ENCODE data around the gene CCNI2. TPM values are rescaled to one million over a fixed set of nuclear protein-coding genes. Genes with fewer than 3 reads are reported as not detected.

The CCNI2 gene
- total RNA-seq, 1 experiment from 2014 or later = 1.4 TPM

GRCh38 chr5:132761321-132762240, 14.4 kb downstream of the CCNI2 start (continued):
- TF ChIP-seq ZBTB33 (IDR thresholded peaks at IDR 0.05; ENCODE audit: extremely low read depth, insufficient replicate concordance, low read length) = no peak
- TF ChIP-seq POLR2AphosphoS5 (IDR thresholded peaks at IDR 0.05; ENCODE audit: low read depth, low read length) = no peak

- Histone ChIP-seq H3K27me3 (ENCODE audit: insufficient read depth, low read length) (no peaks in the 10 kb centered on the region), H3K27ac (ENCODE audit: low read depth, low read length) (no peak overlapping the region), H3K4me1 (ENCODE audit: control insufficient read depth in 1 of 2, insufficient read depth in 2 of 2, low read length in 2 of 2) (no peaks in the 10 kb centered on the region), H2AFZ (ENCODE audit: low read depth, low read length, poor library complexity, severe bottlenecking) (no peak overlapping the region), H3K9ac (ENCODE audit: low read length) (no peak overlapping the region), H4K20me1 (ENCODE audit: insufficient read depth) (no peaks in the 10 kb centered on the region), H3K9me2 (ENCODE audit: insufficient read depth) (no peaks in the 10 kb centered on the region), H3K4me3 (replicated peaks in 1 of 2; ENCODE audit: low read depth in 1 of 2, low read length in 2 of 2) (no peak overlapping the region), H3K4me2 (ENCODE audit: low read length) (no peak overlapping the region), H3K36me3 (ENCODE audit: control insufficient read depth in 1 of 2, insufficient read depth in 2 of 2, low read length in 2 of 2) (peaks cover 7 to 11% of the 10 kb centered on the region in 2 experiments; a peak in 2 of 4 replicates), H3K9me3 (ENCODE audit: control insufficient read depth in 1 of 2, insufficient read depth in 1 of 2, low read depth in 1 of 2, low read length in 2 of 2) (no peaks in the 10 kb centered on the region), H3K79me2 (ENCODE audit: insufficient read depth, low read length) (no peaks in the 10 kb centered on the region)
- CTCF ChIA-PET = no interaction called here
- no peak for TF ChIP-seq SRF (IDR thresholded peaks at IDR 0.05; ENCODE audit: low read depth)
- TF ChIP-seq ELF1 (IDR thresholded peaks at IDR 0.05; ENCODE audit: borderline replicate concordance, low read depth) = no peak
- no peak for TF ChIP-seq POLR2A (IDR thresholded peaks at IDR 0.05; ENCODE audit: borderline replicate concordance, extremely low read depth, insufficient read depth, insufficient read length)
- TF ChIP-seq REST (IDR thresholded peaks at IDR 0.05; ENCODE audit: low read depth) = no peak
- no peak for DNase-seq (ENCODE audit: low read depth, low spot score)
- POLR2A ChIA-PET = no interaction called here
- RAD21 ChIA-PET (ENCODE audit: low non-redundant PET in 1 of 2, low total read pairs in 2 of 2, uncharacterized antibody in 2 of 2, unreplicated experiment in 2 of 2) = no interaction called here
- intact Hi-C loops (cut with micrococcal nuclease) = no loop called here
- no TSS peak for BruUV-seq (replicated peaks)
- no peak for ATAC-seq
Observed at GRCh38 chr5:132762246-132763000, 15.2 kb downstream of the CCNI2 start.
